ENCODE data around the gene SAP30BP.
"Not testable (repeated sequence)": the region's sequence is repeated elsewhere in the genome, so short reads cannot be mapped to it uniquely, and the experiment has no call there.

SAP30BP gene

DNA sequence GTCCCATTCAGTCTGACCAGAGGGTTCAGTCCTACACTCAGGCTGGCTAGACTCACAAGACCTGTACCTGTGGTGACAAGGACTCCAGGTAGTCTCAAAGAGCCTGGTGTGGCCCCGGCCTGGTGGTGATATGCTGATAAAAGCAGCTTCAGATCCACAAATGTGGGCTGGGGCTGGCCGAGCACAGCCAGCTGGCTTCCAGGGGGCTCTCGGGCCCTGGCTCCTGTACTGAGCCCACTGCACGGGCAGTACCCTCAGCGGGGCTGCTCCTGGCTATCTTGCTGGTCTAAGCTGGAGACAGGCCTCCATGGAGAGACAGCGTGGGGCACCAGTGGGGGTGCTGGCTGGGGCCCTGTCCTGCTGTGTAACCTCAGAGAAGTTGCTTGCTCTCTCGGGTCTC is 29.6 kb upstream of the SAP30BP start:
- no peak overlapping the region for H3K4me3 ChIP-seq (replicated peaks in 1 of 2; ENCODE audit: low read depth in 2 of 2, low read length in 2 of 2)
- DNase-seq (ENCODE audit: low read depth in 2 of 2): no peak
- TF ChIP-seq, protein P1, sequence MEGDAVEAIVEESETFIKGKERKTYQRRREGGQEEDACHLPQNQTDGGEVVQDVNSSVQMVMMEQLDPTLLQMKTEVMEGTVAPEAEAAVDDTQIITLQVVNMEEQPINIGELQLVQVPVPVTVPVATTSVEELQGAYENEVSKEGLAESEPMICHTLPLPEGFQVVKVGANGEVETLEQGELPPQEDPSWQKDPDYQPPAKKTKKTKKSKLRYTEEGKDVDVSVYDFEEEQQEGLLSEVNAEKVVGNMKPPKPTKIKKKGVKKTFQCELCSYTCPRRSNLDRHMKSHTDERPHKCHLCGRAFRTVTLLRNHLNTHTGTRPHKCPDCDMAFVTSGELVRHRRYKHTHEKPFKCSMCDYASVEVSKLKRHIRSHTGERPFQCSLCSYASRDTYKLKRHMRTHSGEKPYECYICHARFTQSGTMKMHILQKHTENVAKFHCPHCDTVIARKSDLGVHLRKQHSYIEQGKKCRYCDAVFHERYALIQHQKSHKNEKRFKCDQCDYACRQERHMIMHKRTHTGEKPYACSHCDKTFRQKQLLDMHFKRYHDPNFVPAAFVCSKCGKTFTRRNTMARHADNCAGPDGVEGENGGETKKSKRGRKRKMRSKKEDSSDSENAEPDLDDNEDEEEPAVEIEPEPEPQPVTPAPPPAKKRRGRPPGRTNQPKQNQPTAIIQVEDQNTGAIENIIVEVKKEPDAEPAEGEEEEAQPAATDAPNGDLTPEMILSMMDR (IDR thresholded peaks at IDR 0.05; ENCODE audit: low read depth, low read length): no peak

DNA sequence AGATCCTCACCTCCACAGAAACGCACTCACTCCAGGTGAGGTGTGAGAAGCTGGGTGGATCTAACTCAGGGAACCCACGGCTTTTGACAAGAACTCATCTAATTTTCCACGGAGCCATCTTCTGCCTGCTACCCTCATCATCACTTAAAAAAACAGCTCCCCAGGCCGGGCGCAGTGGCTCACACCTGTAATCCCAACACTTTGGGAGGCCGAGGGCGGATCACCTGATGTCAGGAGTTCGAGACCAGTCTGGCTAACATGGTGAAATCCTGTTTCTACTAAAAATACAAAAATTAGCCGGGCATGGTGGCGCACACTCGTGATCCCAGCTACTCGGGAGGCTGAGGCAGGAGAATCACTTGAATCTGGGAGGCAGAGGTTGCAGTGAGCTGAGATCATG is 29.1 kb upstream of the SAP30BP start:
- DNase-seq (ENCODE audit: low read depth in 2 of 2); H3K4me3 ChIP-seq (replicated peaks in 1 of 2; ENCODE audit: low read depth in 2 of 2, low read length in 2 of 2): not testable (repeated sequence)

DNA sequence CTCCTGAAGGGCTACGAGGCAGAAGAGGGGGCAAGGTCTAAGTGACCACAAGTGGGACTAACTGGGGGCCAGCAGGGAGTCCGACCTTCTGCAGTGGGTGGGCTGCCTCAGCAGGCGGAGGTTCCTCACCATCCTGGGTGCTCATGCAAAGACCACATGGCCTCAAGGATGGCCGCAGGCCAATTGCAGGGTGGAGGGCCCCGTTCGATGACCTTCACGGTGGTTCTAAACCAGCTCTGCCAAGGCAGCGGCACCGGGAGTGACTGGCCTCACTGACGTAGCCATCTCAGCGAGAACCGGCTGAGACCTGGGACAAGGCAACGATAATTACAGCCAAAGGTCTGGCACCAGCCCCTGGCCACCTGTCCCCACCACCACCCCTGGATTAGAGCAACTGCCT is 28.2 kb upstream of the SAP30BP start:
- no peak for DNase-seq (ENCODE audit: low read depth in 2 of 2)
- TF ChIP-seq, protein P1 (IDR thresholded peaks at IDR 0.05; ENCODE audit: low read depth, low read length): no peak
- H3K4me3 ChIP-seq (replicated peaks in 1 of 2; ENCODE audit: low read depth in 2 of 2, low read length in 2 of 2): no peak overlapping the region

DNA sequence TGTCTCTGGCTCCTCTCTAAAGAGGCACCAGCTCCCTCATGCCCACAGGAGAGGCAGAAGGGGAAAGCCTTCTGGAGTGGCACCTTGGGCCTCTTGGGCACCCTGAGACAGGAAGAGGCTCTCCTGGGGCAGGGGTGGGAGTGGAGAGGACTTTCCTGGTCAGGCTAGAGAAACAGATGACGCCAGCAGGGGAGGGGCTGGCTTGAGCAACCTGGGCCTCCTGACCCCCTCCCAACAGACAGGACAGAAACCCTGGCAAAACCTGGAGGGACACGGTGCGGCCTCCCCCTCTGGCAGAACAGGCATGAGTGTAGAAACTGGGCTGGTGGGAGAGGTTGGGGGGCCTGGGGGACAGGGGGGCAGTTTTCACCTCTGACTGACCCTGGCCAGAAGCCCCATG is 27.8 kb upstream of the SAP30BP start:
- no peak for DNase-seq (ENCODE audit: low read depth in 2 of 2)
- H3K4me3 ChIP-seq (replicated peaks in 1 of 2; ENCODE audit: low read depth in 2 of 2, low read length in 2 of 2): no peak overlapping the region
- TF ChIP-seq, protein P1 (IDR thresholded peaks at IDR 0.05; ENCODE audit: low read depth, low read length): no peak

DNA sequence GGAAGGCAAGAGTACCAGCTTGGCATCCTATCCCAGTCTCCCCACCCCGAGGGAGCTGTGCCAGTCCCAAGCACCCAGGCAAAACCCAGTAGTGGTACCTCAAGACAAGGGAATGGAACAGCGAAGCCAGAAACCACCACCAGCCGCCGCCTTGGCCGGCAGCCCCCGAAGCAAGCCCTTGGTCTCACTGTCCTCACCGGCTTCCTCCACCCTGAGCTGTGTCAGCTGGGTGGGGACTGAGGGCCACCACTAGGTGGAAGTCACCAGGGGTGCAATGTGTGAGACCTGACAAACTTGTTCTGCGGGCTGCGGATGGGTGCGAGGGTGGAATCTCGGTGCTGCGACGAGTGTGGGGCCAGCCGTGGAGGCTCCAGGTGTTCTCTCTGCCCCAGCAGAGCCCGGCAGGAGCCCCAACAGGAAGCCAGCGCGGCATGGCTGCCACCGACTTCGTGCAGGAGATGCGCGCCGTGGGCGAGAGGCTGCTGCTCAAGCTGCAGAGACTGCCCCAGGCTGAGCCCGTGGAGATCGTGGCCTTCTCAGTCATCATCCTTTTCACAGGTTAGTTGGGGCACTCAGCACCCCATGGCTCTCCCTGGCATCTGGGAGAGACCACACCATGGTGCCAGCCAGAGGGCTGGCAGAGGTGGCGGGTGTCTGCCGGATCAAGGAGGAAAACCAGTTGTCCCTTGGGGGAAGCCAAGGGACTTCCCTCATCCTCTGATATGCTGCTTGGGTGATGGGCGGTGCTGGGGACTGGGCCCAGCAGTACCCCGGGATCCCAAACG is 27.2 kb upstream of the SAP30BP start:
- TF ChIP-seq, protein P1 (IDR thresholded peaks at IDR 0.05; ENCODE audit: low read depth, low read length): no peak
- DNase-seq (ENCODE audit: low read depth in 2 of 2): no peak
- no peak overlapping the region for H3K4me3 ChIP-seq (replicated peaks in 1 of 2; ENCODE audit: low read depth in 2 of 2, low read length in 2 of 2)

DNA sequence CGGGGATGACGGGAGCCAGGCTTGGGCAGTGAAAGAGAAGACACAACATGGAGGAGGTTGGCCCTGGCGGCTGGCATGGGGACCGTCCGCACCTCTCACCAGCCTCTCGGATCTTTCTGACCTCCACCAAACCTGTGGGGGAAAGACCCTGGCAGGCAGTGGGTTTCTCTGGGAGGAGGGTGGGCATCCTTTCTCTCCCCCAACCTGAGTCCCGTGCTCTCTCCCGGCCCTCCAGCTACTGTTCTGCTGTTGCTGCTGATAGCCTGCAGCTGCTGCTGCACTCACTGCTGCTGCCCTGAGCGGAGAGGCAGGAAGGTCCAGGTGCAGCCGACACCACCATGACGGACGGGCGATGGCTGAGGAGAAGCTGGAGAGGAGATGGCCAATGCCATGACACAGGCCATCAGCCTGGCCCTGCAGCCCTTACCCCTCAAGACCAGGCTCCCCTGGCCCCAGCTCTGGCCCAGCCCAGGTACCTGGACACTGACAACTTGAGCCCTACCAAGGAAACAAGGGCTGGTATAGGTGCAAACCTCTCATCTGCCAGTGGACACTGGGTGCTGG is 26.5 kb upstream of the SAP30BP start:
- no peak overlapping the region for H3K4me3 ChIP-seq (replicated peaks in 1 of 2; ENCODE audit: low read depth in 2 of 2, low read length in 2 of 2)
- TF ChIP-seq, protein P1 (IDR thresholded peaks at IDR 0.05; ENCODE audit: low read depth, low read length): no peak
- DNase-seq (ENCODE audit: low read depth in 2 of 2): no peak

DNA sequence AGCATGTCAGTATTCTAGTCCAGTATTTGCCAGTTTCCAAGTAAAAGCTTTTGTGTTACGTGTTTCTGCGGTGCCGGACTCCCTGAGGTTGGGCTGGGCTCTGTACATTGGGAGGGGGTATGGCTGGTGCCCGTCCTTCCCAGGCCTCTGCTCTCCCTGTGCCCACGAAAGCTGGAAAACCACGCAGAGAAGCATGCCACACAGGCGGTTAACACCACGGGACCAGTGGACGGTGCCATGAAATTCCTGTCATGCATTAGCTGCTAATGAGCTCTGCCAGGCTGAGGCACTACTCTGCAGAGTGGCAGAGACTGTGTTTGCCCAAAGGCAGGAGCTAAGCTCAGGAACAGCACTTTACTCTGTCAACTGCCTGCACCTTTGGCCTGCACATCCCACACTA is 25.8 kb upstream of the SAP30BP start:
- no peak for DNase-seq (ENCODE audit: low read depth in 2 of 2)
- H3K4me3 ChIP-seq (replicated peaks in 1 of 2; ENCODE audit: low read depth in 2 of 2, low read length in 2 of 2): no peak overlapping the region
- TF ChIP-seq, protein P1 (IDR thresholded peaks at IDR 0.05; ENCODE audit: low read depth, low read length): no peak
